OCI-LY7 (cell line): ENCODE results near the gene EPB41L4A. TPM values are rescaled to one million over a fixed set of nuclear protein-coding genes. Genes with fewer than 3 reads are reported as not detected.

ENCODE experiments used
- BruUV-seq: library from RNA; stranded (reverse); fragments of 400-500 nt; replicated peaks from 2 replicates; lab custom pipeline; 2021; lab: Mats Ljungman, UMichigan
- CTCF ChIA-PET: fragments of 300-600 bp; sonication (Branson Sonifier 250); formaldehyde crosslinking; loops from one replicate; lab custom pipeline; 2022; ENCODE audit warnings: antibody characterized with exemption; ENCODE audit not compliant: unreplicated experiment; lab: Charles Lee
- POLR2A ChIA-PET: fragments of 300-600 bp; sonication (Branson Sonifier 250); formaldehyde crosslinking; loops from one replicate; lab custom pipeline; 2022; ENCODE audit warnings: antibody characterized with exemption; lab: Charles Lee
- DNase-seq: peaks from one replicate; pipeline ENCODE4 v3.0.0-alpha.2; 2015; ENCODE audit warnings: low spot score
- H2AFZ ChIP-seq: fragments of 200-600 bp; sonication (generic), shearing (Covaris generic); 2 replicates; pipeline ENCODE4 v1.6.1; 2014; ENCODE audit warnings: mild to moderate bottlenecking, antibody characterized with exemption, low read length, moderate library complexity
- H3K27ac ChIP-seq: fragments of 200-600 bp; sonication (generic); 2 replicates; pipeline ENCODE4 v1.5.1; 2014; ENCODE audit warnings: mixed run types, low read depth, mild to moderate bottlenecking, moderate library complexity, low read length, inconsistent platforms; ENCODE audit not compliant: poor library complexity, severe bottlenecking
- H3K36me3 ChIP-seq: fragments of 200-600 bp; sonication (generic); 2 replicates; pipeline ENCODE4 v1.6.1; 2014; ENCODE audit warnings: mild to moderate bottlenecking, antibody characterized with exemption, low read length, moderate library complexity, mixed read lengths; ENCODE audit not compliant: insufficient read depth
- H3K4me1 ChIP-seq: fragments of 200-600 bp; sonication (generic); 2 replicates; pipeline ENCODE4 v1.5.1; 2014; ENCODE audit warnings: mild to moderate bottlenecking, low read length; ENCODE audit not compliant: insufficient read depth, poor library complexity, severe bottlenecking
- H3K4me2 ChIP-seq: fragments of 200-600 bp; sonication (generic); 2 replicates; pipeline ENCODE4 v1.6.1; 2014; ENCODE audit warnings: mild to moderate bottlenecking, low read length
- H3K4me3 ChIP-seq: fragments of 200-600 bp; sonication (generic); 2 replicates; pipeline ENCODE4 v1.5.1; 2014; ENCODE audit warnings: mild to moderate bottlenecking, low read depth, low read length; ENCODE audit not compliant: poor library complexity, severe bottlenecking
- H3K79me2 ChIP-seq: fragments of 200-600 bp; sonication (generic); 2 replicates; pipeline ENCODE4 v1.6.1; 2016; ENCODE audit warnings: low read depth, mild to moderate bottlenecking, low read length, moderate library complexity, mixed read lengths; ENCODE audit not compliant: insufficient read depth
- H3K9me2 ChIP-seq: fragments of 200-600 bp; sonication (generic); 2 replicates; pipeline ENCODE4 v1.6.1; 2016; ENCODE audit warnings: mild to moderate bottlenecking, low read length, mixed read lengths; ENCODE audit not compliant: insufficient read depth
- H3K9me3 ChIP-seq: fragments of 200-600 bp; sonication (generic); 2 replicates; pipeline ENCODE4 v1.6.1; 2014; ENCODE audit warnings: mild to moderate bottlenecking, mixed run types, low read length, mixed read lengths
- H4K20me1 ChIP-seq: fragments of 200-600 bp; sonication (generic); 2 replicates; pipeline ENCODE4 v1.6.1; 2014; ENCODE audit warnings: mild to moderate bottlenecking, antibody characterized with exemption, low read length, moderate library complexity, mixed read lengths; ENCODE audit not compliant: insufficient read depth
- CTCF ChIP-seq: fragments of 200-600 bp; sonication (generic); conservative IDR thresholded peaks from 2 replicates; pipeline ENCODE4 v1.5.1; 2014; ENCODE audit warnings: mild to moderate bottlenecking, antibody characterized with exemption, low read length, moderate library complexity, mixed read lengths
- EZH2phosphoT487 ChIP-seq: fragments of 200-600 bp; sonication (generic); IDR thresholded peaks from 2 replicates; pipeline ENCODE4 v1.6.1; 2018; ENCODE audit warnings: low read depth, borderline replicate concordance, mild to moderate bottlenecking, mixed run types, antibody characterized with exemption, low read length, moderate library complexity, mixed read lengths
- intact Hi-C: fragments of 100-400 bp; cut with micrococcal nuclease; formaldehyde crosslinking; loops from one replicate; pipeline ENCODE4 v1.10.0; 2022; ENCODE audit not compliant: unreplicated experiment
- total RNA-seq, 2 experiments: library from RNA; depleted of rRNA in 1 of 2; stranded (reverse); fragments of >200 nt in 1 of 2; shearing (Covaris generic) in 1 of 2; gene quantifications; 2 replicates each; pipeline ENCODE4 v1.2.3, GENCODE V29; 2014 to 2022

Gene EPB41L4A
- total RNA-seq, 2 experiments from 2014 or later, result 0.03 TPM; not detected in 1

DNA sequence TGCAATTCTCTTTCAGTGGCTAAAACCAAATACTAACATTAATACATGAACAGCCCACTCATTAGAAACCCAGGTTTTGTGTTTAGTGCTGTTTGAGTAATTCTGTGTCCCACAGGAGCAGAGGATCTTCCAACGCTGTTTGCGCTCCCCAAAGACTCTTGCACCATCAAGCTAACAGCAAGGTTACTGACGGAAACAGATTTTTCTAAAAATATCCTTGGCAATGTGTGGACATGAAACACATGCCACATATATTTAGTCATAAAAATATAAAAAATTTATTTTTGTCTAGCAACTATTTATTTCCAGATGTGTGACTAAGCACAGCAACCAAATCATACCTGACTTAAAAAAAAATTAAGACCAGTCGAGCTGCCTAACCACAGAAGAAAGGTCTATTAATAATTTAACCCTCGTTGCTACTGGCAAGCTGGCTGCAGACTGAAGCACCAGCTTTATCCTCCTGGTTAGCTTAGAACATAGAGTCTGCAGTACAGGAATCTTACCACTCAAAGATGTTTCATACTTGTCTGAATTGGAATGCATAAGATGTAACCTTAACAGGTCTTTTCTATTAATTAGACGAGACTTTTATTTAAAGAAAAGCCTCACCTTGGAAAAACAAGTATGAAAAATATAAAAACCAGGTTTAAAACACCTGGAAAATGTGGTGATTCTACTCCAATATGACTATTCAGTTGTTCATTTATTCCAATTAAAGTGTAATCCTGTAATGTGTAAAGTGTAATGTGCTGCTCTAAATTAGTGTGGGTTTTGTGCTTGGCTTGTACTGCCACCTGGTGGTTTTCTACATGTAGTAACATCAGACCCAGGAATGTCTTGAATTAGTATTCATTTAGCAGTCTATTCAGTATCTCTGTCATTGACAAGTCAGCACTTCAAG is 272.5 kb downstream of the EPB41L4A start:
- H3K4me1 ChIP-seq, result no peaks in the 10 kb centered on the region
- no peaks in the 10 kb centered on the region for H4K20me1 ChIP-seq
- H3K36me3 ChIP-seq, result no peaks in the 10 kb centered on the region
- H3K9me2 ChIP-seq, result no peaks in the 10 kb centered on the region
- BruUV-seq, result no TSS peak
- H3K4me2 ChIP-seq, result no peak overlapping the region
- H3K79me2 ChIP-seq, result no peaks in the 10 kb centered on the region
- ChIA-PET CTCF (interaction anchor here (1.0 kb wide), 1 partner anchor 461 kb away, joined by 4 read pairs; no protein-coding TSS in a partner anchor), POLR2A (no interaction called here)
- intact Hi-C loops, result loop anchor here (1.0 to 5.0 kb wide), 4 partner anchors 460 to 988 kb away; no protein-coding TSS in a partner anchor
- DNase-seq, result peak; percentile 78
- H3K4me3 ChIP-seq, result no peak overlapping the region
- no peak for TF ChIP-seq EZH2phosphoT487
- peak; percentile 93 for TF ChIP-seq CTCF
- peak overlapping the region; percentile 43; the same call in 1 of the 2 replicates for H2AFZ ChIP-seq
- no peak overlapping the region for H3K27ac ChIP-seq
- peaks cover 5% of the 10 kb centered on the region; the same call in 1 of the 2 replicates for H3K9me3 ChIP-seq

DNA sequence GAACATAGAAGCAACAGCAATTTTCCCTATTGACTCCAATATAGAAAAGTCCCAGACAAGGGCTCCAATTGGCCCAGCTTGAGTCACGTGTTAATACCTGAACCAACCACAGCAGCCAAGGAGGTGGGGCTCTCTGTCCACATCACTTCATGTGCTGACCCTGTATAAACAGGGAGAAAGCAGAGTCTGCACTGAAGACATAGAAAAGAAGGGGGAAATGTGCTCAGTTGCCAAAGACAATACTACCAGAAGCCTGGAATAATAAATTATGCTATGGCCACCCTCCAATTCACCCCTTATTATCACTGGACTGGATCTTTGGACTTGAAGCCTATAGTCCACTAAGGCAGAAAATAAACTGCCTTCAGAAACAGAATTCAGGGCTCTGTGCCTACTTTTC is 275.4 kb downstream of the EPB41L4A start:
- ChIA-PET POLR2A (no interaction called here), CTCF (no interaction called here)
- Histone ChIP-seq H4K20me1 (no peaks in the 10 kb centered on the region), H3K4me2 (no peak overlapping the region), H3K27ac (no peak overlapping the region), H3K36me3 (no peaks in the 10 kb centered on the region), H3K4me3 (no peak overlapping the region), H3K79me2 (no peaks in the 10 kb centered on the region), H2AFZ (no peak overlapping the region), H3K9me2 (no peaks in the 10 kb centered on the region), H3K9me3 (no peaks in the 10 kb centered on the region), H3K4me1 (no peaks in the 10 kb centered on the region)
- no peak for DNase-seq
- TF ChIP-seq CTCF, result no peak
- no peak for TF ChIP-seq EZH2phosphoT487
- BruUV-seq, result no TSS peak
- intact Hi-C loops, result no loop called here

- CTCF ChIA-PET, result no interaction called here
- POLR2A ChIA-PET, result interaction anchor here (0.6 kb wide), 2 partner anchors 442 to 541 kb away, joined by 3 to 4 read pairs; no protein-coding TSS in a partner anchor
- no peaks in the 10 kb centered on the region for H4K20me1 ChIP-seq
- no peak for DNase-seq
- H3K4me1 ChIP-seq, result no peaks in the 10 kb centered on the region
- no peak overlapping the region for H3K4me3 ChIP-seq
- H3K9me2 ChIP-seq, result no peaks in the 10 kb centered on the region
- no peak for TF ChIP-seq EZH2phosphoT487
- no peak for TF ChIP-seq CTCF
- H3K36me3 ChIP-seq, result no peaks in the 10 kb centered on the region
- H2AFZ ChIP-seq, result no peak overlapping the region
- H3K9me3 ChIP-seq, result no peaks in the 10 kb centered on the region
- intact Hi-C loops, result no loop called here
- BruUV-seq, result no TSS peak
- H3K4me2 ChIP-seq, result no peak overlapping the region
- no peak overlapping the region for H3K27ac ChIP-seq
- no peaks in the 10 kb centered on the region for H3K79me2 ChIP-seq
Measured at GRCh38 chr5:112142769-112143270, 276.3 kb downstream of the EPB41L4A start.
